ENCODE data around the gene PHLDB2.
"Not testable (repeated sequence)": the region's sequence is repeated elsewhere in the genome, so short reads cannot be mapped to it uniquely, and the experiment has no call there.

The PHLDB2 gene

GRCh38 chr3:111859061-111859973 lies at the start of gene PHLDB2:
PHLDB2 (plus strand) TSS chr3:111859265; CDS start chr3:111884078, 24,813 bp downstream.
- in situ Hi-C loops (cut with MboI; ENCODE audit: low sequenced_read_pairs): no loop called here

GRCh38 chr3:111810909-111811308 lies 48.2 kb upstream of the PHLDB2 start:
- in situ Hi-C loops (cut with MboI; ENCODE audit: low sequenced_read_pairs): no loop called here

GRCh38 chr3:111811811-111812210 lies 47.3 kb upstream of the PHLDB2 start:
- in situ Hi-C loops (cut with MboI; ENCODE audit: low sequenced_read_pairs): no loop called here

GRCh38 chr3:111812701-111813100 lies 46.4 kb upstream of the PHLDB2 start:
- in situ Hi-C loops (cut with MboI; ENCODE audit: low sequenced_read_pairs): no loop called here

- in situ Hi-C loops (cut with MboI; ENCODE audit: low sequenced_read_pairs): no loop called here
Measured at GRCh38 chr3:111813441-111813840, 45.6 kb upstream of the PHLDB2 start.

GRCh38 chr3:111813979-111814378 lies 45.1 kb upstream of the PHLDB2 start:
- in situ Hi-C loops (cut with MboI; ENCODE audit: low sequenced_read_pairs): no loop called here

- in situ Hi-C loops (cut with MboI; ENCODE audit: low sequenced_read_pairs): not testable (repeated sequence)
Measured at GRCh38 chr3:111816771-111817170, 42.3 kb upstream of the PHLDB2 start.

- in situ Hi-C loops (cut with MboI; ENCODE audit: low sequenced_read_pairs): no loop called here
Measured at GRCh38 chr3:111819927-111820326, 39.1 kb upstream of the PHLDB2 start.

GRCh38 chr3:111820651-111821050 lies 38.4 kb upstream of the PHLDB2 start:
- in situ Hi-C loops (cut with MboI; ENCODE audit: low sequenced_read_pairs): no loop called here

GRCh38 chr3:111821891-111822290 lies 37.2 kb upstream of the PHLDB2 start:
- in situ Hi-C loops (cut with MboI; ENCODE audit: low sequenced_read_pairs): no loop called here

- in situ Hi-C loops (cut with MboI; ENCODE audit: low sequenced_read_pairs): no loop called here
Measured at GRCh38 chr3:111822804-111823203, 36.3 kb upstream of the PHLDB2 start.

- in situ Hi-C loops (cut with MboI; ENCODE audit: low sequenced_read_pairs): no loop called here
Measured at GRCh38 chr3:111823341-111823855, 35.7 kb upstream of the PHLDB2 start.

GRCh38 chr3:111824351-111824750 lies 34.7 kb upstream of the PHLDB2 start:
- in situ Hi-C loops (cut with MboI; ENCODE audit: low sequenced_read_pairs): no loop called here

- in situ Hi-C loops (cut with MboI; ENCODE audit: low sequenced_read_pairs): no loop called here
Measured at GRCh38 chr3:111827871-111828270, 31.2 kb upstream of the PHLDB2 start.

- in situ Hi-C loops (cut with MboI; ENCODE audit: low sequenced_read_pairs): no loop called here
Measured at GRCh38 chr3:111828530-111828929, 30.5 kb upstream of the PHLDB2 start.

- in situ Hi-C loops (cut with MboI; ENCODE audit: low sequenced_read_pairs): no loop called here
Measured at GRCh38 chr3:111829023-111829422, 30.0 kb upstream of the PHLDB2 start.

- in situ Hi-C loops (cut with MboI; ENCODE audit: low sequenced_read_pairs): no loop called here
Measured at GRCh38 chr3:111831840-111832239, 27.2 kb upstream of the PHLDB2 start.

GRCh38 chr3:111837112-111837511 lies 22.0 kb upstream of the PHLDB2 start:
- in situ Hi-C loops (cut with MboI; ENCODE audit: low sequenced_read_pairs): no loop called here

- in situ Hi-C loops (cut with MboI; ENCODE audit: low sequenced_read_pairs): no loop called here
Measured at GRCh38 chr3:111838133-111838532, 20.9 kb upstream of the PHLDB2 start.

- in situ Hi-C loops (cut with MboI; ENCODE audit: low sequenced_read_pairs): no loop called here
Measured at GRCh38 chr3:111846039-111846438, 13.0 kb upstream of the PHLDB2 start.

- in situ Hi-C loops (cut with MboI; ENCODE audit: low sequenced_read_pairs): no loop called here
Measured at GRCh38 chr3:111846717-111847116, 12.3 kb upstream of the PHLDB2 start.

- in situ Hi-C loops (cut with MboI; ENCODE audit: low sequenced_read_pairs): no loop called here
Measured at GRCh38 chr3:111848283-111848682, 10.8 kb upstream of the PHLDB2 start.
